Fibroblast of villous mesenchyme (primary cell): ENCODE data around the gene SYNPR. TPM values are rescaled to one million over a fixed set of nuclear protein-coding genes. Genes with fewer than 3 reads are reported as not detected.

Experiments
- DNase-seq: peaks from one replicate; pipeline ENCODE4 v3.0.0-alpha.2; 2010; ENCODE audit warnings: low read depth
- H3K4me3 ChIP-seq: 2 replicates; pipeline ENCODE4 v1.5.1; 2011; ENCODE audit warnings: low read depth, mild to moderate bottlenecking, low read length
- CTCF ChIP-seq: IDR thresholded peaks from 2 replicates; pipeline ENCODE4 v1.5.1; 2012; ENCODE audit warnings: low read depth, mild to moderate bottlenecking, low read length; ENCODE audit not compliant: insufficient read depth
- total RNA-seq: library from RNA; depleted of rRNA; stranded (reverse); fragments of >200 nt; gene quantifications from 2 replicates; pipeline ENCODE4 v1.2.3, GENCODE V29; 2012

SYNPR gene
- total RNA-seq, 1 donor = not detected

- H3K4me3 ChIP-seq = no peak overlapping the region
- DNase-seq = no peak
- no peak for TF ChIP-seq CTCF
Observed at GRCh38 chr3:63597019-63597418, 318.9 kb downstream of the SYNPR start.

DNA sequence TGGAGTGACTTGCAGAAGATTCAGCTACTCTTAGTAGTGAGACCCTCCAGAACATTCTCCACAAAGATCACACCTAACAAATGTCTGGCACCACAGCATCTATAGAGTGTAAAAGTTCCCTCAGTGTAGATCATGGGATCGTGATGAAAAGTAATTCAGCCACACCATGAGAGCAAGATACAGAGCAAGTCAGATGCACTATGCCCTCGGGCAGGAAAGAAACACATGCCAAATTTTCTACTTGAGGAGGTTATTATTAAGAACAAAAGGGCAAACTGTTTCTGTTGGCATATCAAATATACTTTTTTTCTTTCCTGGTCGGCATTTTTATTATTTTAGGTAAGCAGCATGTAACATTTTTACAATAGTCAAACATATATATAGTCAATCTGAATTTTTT is 329.6 kb downstream of the SYNPR start:
- H3K4me3 ChIP-seq = no peak overlapping the region
- TF ChIP-seq CTCF = no peak
- no peak for DNase-seq

- DNase-seq = no peak
- TF ChIP-seq CTCF = no peak
- H3K4me3 ChIP-seq = no peak overlapping the region
Observed at GRCh38 chr3:63609408-63609807, 331.3 kb downstream of the SYNPR start.

- no peak for DNase-seq
- no peak overlapping the region for H3K4me3 ChIP-seq
- TF ChIP-seq CTCF = no peak
Observed at GRCh38 chr3:63609834-63610233, 331.7 kb downstream of the SYNPR start.

- TF ChIP-seq CTCF = no peak
- no peak overlapping the region for H3K4me3 ChIP-seq
- DNase-seq = no peak
Observed at GRCh38 chr3:63611382-63611781, 333.3 kb downstream of the SYNPR start.

DNA sequence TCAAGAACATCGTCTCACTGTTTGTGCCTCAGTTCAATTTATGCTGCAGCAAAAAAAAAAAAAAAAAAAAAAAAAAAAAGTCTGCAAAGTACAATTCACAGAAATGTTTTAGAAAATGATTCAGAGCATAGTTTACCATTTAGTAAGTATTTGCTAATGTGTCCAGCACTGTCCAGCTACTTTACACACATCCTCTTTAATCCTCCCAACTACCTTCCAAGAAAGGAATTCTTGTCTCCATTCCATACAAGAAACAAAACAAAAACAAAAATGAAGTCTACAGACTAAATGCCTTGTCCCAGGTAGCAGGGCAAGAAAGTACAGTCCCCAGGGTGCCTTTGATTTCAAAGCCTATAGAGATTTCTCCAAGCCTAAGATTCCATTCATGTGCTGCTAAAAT is 335.5 kb downstream of the SYNPR start:
- no peak overlapping the region for H3K4me3 ChIP-seq
- TF ChIP-seq CTCF = no peak
- DNase-seq = peak; percentile 16

GRCh38 chr3:63617391-63617790 is 339.3 kb downstream of the SYNPR start:
- TF ChIP-seq CTCF = no peak
- H3K4me3 ChIP-seq = no peak overlapping the region
- DNase-seq = no peak
